ENCODE results near the gene LRMDA.
A peak's percentile ranks its signal among the peaks of the same experiment; 100 is the strongest.

LRMDA gene

DNA sequence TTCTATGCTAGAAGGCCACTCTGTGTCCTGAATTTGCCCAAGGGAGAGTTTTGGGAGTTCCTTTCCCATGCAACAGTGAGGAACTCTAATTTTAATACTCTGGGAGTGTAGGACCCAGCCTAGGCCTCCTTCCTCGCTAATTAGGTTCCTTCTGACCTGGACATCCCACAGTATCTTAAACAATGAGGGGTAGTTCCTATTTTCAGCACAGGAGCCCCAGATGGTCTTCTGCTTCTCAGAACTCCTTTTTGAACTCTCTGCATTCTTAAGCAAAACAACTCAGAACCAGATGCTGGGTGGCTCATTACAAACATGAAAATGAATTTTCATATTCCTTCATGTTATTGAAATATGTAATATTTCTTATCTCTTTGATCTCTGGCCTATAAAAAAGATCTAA, 116.9 kb downstream of the LRMDA start:
- H3K27me3 Mint-ChIP-seq (ENCODE audit: low read depth) = peaks cover 8% of the 10 kb centered on the region
- TF ChIP-seq, protein P1, sequence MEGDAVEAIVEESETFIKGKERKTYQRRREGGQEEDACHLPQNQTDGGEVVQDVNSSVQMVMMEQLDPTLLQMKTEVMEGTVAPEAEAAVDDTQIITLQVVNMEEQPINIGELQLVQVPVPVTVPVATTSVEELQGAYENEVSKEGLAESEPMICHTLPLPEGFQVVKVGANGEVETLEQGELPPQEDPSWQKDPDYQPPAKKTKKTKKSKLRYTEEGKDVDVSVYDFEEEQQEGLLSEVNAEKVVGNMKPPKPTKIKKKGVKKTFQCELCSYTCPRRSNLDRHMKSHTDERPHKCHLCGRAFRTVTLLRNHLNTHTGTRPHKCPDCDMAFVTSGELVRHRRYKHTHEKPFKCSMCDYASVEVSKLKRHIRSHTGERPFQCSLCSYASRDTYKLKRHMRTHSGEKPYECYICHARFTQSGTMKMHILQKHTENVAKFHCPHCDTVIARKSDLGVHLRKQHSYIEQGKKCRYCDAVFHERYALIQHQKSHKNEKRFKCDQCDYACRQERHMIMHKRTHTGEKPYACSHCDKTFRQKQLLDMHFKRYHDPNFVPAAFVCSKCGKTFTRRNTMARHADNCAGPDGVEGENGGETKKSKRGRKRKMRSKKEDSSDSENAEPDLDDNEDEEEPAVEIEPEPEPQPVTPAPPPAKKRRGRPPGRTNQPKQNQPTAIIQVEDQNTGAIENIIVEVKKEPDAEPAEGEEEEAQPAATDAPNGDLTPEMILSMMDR (IDR thresholded peaks at IDR 0.05; ENCODE audit: unreplicated experiment in 3 of 3) = no peak
- H3K4me3 Mint-ChIP-seq = no peak overlapping the region
- H3K9me3 Mint-ChIP-seq = peaks cover 31% of the 10 kb centered on the region
- peaks cover 13% of the 10 kb centered on the region for H3K36me3 Mint-ChIP-seq (ENCODE audit: low read depth)
- peak overlapping the region in 1 of 3 experiments; percentile 39 for H3K27ac Mint-ChIP-seq
- peaks cover 41% of the 10 kb centered on the region for H3K4me1 Mint-ChIP-seq

DNA sequence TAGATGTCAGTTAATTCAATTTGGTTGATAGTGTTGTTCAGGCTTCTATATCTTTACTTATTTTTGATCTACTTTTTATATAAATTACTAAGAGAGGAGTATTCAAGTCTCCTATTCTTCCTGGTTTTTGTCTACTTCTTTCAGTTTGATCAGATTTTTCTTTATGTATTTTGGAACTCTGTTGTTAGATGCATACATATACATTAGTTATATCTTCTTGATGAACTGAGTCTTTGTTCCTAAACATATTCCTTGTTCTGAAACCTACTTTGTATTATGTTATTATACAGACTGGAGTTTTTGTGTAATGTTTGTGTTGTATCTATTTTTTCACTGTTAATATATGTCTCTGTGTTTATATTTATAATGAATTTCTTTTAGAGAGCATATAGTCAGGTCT, 118.8 kb downstream of the LRMDA start:
- H3K27me3 Mint-ChIP-seq (ENCODE audit: low read depth) = no peaks in the 10 kb centered on the region
- H3K4me1 Mint-ChIP-seq = peaks cover 23% of the 10 kb centered on the region
- TF ChIP-seq, protein P1 (IDR thresholded peaks at IDR 0.05; ENCODE audit: unreplicated experiment in 3 of 3) = no peak
- H3K36me3 Mint-ChIP-seq (ENCODE audit: low read depth) = peaks cover 13% of the 10 kb centered on the region
- H3K9me3 Mint-ChIP-seq = peaks cover 39% of the 10 kb centered on the region
- no peak overlapping the region for H3K27ac Mint-ChIP-seq
- H3K4me3 Mint-ChIP-seq = no peak overlapping the region

DNA sequence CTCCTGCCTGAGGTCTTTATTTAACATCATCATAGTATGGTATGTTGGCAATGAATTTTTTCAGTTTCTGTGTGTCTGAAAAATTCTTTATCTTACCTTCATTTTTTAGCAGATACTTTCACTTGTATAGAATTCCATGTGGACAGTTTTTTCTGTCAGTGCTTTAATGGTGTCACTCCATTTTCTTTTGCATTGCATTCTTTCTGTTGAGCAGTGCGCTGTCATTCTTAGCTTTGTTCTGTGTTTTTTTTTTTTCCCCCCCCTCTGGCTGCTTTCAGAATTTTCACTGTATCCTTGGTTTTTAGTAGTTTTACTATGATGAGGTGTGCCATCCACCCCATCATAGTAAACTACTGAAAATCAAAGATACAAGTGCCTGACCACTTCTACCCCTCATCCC, 120.7 kb downstream of the LRMDA start:
- peaks cover 44% of the 10 kb centered on the region for H3K9me3 Mint-ChIP-seq
- H3K27ac Mint-ChIP-seq = no peak overlapping the region
- TF ChIP-seq, protein P1 (IDR thresholded peaks at IDR 0.05; ENCODE audit: unreplicated experiment in 3 of 3) = no peak
- H3K27me3 Mint-ChIP-seq (ENCODE audit: low read depth) = no peaks in the 10 kb centered on the region
- H3K4me1 Mint-ChIP-seq = peaks cover 10% of the 10 kb centered on the region
- H3K36me3 Mint-ChIP-seq (ENCODE audit: low read depth) = peaks cover 13% of the 10 kb centered on the region
- no peak overlapping the region for H3K4me3 Mint-ChIP-seq

DNA sequence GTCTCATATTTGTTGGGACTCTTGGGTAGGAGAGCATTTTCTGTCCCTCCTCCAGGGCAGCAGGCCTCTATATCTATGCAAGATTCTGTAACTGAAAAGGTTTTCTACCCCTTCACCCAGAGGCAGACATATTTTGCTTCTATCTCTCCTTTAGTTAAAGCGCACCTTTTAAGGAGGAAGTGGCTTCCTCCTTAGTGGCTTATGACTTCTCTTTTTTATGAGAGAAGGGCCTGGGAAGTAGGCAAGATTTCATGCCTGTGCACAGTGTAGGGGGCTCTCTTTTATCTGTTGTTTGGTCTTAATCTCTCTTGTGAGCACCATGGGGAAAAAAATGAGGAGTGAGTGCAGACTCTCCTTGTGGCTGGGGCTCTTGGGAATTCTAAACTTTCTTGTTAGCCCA, 122.1 kb downstream of the LRMDA start:
- no peaks in the 10 kb centered on the region for H3K27me3 Mint-ChIP-seq (ENCODE audit: low read depth)
- H3K4me3 Mint-ChIP-seq = no peak overlapping the region
- H3K9me3 Mint-ChIP-seq = peaks cover 51% of the 10 kb centered on the region
- H3K27ac Mint-ChIP-seq = no peak overlapping the region
- peaks cover 20% of the 10 kb centered on the region for H3K36me3 Mint-ChIP-seq (ENCODE audit: low read depth)
- TF ChIP-seq, protein P1 (IDR thresholded peaks at IDR 0.05; ENCODE audit: unreplicated experiment in 3 of 3) = no peak
- H3K4me1 Mint-ChIP-seq = no peaks in the 10 kb centered on the region

DNA sequence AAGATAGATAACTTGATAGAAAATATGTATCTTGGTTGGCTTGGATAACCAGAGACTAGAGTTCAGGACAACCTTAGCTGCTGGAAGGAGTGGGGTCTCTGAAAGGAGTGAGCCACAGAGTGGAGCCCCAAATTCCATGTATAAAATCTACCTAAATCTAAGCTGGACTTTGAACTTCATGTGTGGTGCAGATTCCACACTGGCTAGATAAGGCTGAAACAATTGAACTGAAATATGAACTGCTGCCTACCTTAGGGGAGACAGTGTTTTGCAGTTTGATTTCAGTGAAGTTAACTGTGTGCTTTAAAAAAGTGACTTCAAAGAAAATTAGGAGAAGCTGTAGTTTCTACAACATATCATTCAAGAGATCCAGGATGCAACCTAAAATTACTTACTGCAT, 123.9 kb downstream of the LRMDA start:
- TF ChIP-seq, protein P1 (IDR thresholded peaks at IDR 0.05; ENCODE audit: unreplicated experiment in 3 of 3) = no peak

DNA sequence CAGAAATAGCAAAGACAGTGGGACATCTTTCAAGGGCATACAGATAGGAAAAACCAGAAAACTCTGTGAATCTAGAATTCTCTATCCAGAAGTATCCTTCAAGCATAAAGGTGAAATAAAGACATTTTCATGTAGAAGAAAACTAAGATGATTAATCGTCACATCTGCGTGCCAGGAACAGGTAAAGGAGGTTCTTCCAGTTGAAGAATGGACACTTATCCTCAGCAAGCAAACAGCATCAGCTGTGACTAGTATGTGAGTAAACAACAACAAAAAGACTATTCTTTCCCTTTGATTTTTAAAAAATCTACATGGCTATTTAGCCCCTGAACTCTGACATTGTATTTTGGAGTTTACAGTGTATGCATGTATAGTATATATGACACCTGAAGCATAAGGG, 124.9 kb downstream of the LRMDA start:
- Mint-ChIP-seq H3K27ac (no peak overlapping the region), H3K9me3 (peaks cover 38% of the 10 kb centered on the region), H3K4me1 (no peaks in the 10 kb centered on the region), H3K36me3 (ENCODE audit: low read depth) (peaks cover 16% of the 10 kb centered on the region), H3K27me3 (ENCODE audit: low read depth) (no peaks in the 10 kb centered on the region), H3K4me3 (no peak overlapping the region)
- TF ChIP-seq, protein P1 (IDR thresholded peaks at IDR 0.05; ENCODE audit: unreplicated experiment in 3 of 3) = no peak

More for the DNA sequence above, 123.9 kb downstream of the LRMDA start:
- H3K27me3 Mint-ChIP-seq (ENCODE audit: low read depth) = no peaks in the 10 kb centered on the region
- no peak overlapping the region for H3K4me3 Mint-ChIP-seq
- H3K9me3 Mint-ChIP-seq = peaks cover 44% of the 10 kb centered on the region
- no peak overlapping the region for H3K27ac Mint-ChIP-seq
- H3K4me1 Mint-ChIP-seq = no peaks in the 10 kb centered on the region
- peaks cover 16% of the 10 kb centered on the region for H3K36me3 Mint-ChIP-seq (ENCODE audit: low read depth)
